Stimulated activated CD4-positive, alpha-beta T cell treated with anti-CD3 and anti-CD28 coated beads, Interleukin-2, amount 100 ng/mL, for 48 hours (primary cell): ENCODE results near the gene SLC27A1.

ENCODE experiments used
- DNase-seq, 2 donors: peaks; one replicate each; pipeline ENCODE4 v3.0.0-alpha.2; 2020

SLC27A1 gene

DNA sequence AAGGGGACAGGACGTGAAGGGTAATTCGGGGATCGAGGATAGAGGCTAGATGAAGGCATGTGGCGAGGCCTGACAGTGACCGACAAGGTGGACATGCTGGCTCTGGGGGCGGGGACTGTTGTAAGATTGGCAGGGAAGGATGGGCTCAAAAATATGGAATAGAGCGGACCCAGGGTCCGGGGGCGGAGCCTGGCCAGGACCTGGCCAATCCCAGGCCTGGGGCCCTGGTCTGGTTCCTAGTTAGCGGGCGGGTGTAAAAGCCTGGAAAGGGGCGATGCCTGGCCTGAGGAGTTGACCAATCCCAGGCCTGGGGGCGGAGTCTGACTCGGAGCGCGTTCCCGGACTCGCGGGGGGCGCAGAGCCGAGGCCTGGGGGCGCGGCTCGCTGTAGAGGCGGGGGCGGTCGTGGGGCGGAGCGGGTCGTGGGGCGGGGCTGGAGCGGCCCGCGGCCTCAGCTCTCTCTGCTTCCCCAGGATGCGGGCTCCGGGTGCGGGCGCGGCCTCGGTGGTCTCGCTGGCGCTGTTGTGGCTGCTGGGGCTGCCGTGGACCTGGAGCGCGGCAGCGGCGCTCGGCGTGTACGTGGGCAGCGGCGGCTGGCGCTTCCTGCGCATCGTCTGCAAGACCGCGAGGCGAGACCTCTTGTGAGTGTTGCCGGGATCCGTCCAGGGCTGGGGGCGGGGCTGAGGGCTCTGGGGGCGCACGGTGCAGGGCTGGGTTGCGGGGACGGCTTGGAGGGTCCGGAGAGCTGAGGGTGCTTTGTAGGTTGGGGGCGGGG is at the start of gene SLC27A1:
Gene SLC27A1, plus strand, starts transcription at position 457 of the 774 bp plus-strand sequence. Its CDS starts 17 bp downstream, at position 474.
- DNase-seq, result peak; percentile 83 to 84

DNA sequence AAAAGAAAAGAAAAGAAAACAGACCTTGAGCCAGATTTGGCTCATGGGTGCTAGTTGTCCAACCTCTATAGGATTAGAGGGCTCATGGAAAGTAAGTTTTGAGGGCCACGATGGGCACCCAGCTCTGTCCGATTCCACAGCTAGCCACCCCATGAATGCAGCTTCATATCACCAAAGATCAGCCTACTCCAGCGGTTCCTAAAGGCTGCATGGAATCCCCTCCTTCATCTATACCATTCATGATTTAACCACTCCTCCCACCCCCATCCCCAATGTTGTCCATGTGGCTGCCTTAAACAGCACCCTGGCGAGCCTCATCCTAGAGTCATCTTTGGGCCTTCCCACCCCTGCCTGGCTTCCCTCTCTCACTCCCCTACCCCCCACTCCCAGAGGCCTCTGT is 48.4 kb upstream of the SLC27A1 start:
- no peak for DNase-seq

DNA sequence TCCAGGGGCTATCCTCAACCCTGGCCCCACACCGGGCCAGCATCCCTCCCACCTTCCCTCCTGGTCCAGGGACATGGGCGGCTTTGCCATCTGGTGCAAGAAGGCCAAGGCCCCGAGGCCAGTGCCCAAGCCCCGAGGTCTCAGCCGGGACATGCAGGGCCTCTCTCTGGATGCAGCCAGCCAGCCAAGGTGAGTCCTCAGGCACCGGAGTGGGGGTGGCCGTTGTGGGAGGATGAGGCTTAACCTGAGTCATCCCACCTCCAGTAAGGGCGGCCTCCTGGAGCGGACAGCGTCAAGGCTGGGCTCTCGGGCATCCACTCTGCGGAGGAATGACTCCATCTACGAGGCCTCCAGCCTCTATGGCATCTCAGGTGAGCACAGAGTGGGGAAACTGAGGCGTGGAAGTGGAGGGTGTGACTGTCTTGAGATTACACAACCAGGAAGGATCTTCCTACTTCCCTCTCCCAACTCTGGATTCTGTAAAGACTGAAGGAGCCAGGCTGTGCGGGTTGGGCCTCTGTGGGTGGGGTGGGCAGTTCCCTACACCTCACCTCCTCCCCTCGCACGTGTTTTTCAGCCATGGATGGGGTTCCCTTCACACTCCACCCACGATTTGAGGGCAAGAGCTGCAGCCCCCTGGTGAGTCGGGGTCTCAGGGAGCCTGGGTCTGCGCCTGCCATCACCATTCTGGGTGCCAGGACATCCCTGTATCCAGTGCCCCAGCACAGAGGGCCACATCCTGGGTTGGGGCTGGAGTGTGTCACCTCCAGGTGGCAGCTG is 46.7 kb upstream of the SLC27A1 start:
- DNase-seq, result no peak

DNA sequence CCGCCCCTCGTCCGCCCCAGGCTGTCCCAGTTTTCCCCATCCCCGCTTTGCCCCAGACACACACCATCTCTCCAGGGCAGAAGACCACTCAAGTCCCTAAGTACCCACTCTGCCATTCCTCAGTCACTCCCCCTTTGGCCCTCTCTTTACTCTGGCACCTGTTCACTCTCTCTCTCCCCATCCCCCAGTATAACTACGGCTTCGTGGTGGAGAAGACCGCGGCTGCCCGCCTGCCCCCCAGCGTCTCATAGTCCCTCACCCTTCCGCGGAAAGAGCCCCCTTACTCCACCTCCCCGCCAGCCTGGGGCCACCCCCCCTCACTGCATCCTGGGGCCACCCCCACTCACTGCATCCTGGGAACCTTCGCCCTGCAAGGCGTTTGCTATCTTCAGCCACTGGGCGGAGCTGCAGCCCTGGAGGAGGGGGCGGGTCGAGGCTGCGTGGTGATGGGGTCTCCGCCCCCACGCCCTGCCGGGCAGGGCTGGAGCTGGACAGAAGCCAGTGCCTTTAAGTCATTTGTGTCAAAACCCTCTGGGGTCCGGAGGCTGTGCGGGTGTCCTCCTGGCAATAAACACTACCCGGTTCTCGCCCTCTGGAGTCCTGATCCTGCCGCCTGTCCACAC is 45.5 kb upstream of the SLC27A1 start:
- no peak for DNase-seq

DNA sequence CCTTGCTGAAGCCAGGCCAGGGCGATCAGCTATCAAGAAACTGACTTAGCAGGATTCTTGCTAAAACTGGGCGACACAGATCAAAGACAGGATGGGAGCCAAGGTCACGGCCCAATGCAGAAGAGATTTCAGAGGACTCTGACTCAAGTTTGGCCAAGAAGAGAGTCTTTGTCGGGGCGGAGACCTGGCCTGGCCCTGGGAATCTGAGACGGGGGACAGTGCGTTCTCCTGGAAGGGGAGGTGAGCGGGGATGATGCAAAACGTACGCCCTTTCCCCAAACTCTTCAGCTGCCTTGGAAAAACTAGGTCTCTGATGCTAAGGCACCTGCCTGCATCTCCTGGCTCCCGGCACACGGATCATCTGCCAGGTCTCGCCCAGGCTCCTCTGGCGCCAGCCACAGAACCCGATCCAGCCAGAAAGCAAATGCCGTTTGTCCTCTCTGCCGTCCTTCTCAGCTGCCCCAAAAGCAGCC is 40.6 kb upstream of the SLC27A1 start:
- no peak for DNase-seq

DNA sequence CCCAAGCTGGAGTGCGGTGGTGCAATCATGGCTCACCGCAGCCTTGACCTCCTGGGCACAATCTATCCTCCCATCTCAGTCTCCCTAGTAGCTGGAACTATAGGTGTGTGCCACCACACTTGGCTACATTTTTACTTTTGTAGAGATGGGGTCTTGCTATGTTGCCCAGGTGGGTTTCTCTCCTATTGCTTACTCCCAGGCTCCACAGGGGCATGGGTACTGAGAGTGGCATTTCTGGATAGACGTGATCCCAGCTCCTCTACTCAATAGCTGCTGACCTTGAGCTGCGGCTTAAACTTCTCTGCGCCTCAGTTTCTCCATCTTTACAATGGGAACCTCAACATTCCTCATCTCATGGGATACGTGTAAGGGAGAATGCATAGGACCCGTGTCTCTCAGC is 38.9 kb upstream of the SLC27A1 start:
- DNase-seq, result no peak

DNA sequence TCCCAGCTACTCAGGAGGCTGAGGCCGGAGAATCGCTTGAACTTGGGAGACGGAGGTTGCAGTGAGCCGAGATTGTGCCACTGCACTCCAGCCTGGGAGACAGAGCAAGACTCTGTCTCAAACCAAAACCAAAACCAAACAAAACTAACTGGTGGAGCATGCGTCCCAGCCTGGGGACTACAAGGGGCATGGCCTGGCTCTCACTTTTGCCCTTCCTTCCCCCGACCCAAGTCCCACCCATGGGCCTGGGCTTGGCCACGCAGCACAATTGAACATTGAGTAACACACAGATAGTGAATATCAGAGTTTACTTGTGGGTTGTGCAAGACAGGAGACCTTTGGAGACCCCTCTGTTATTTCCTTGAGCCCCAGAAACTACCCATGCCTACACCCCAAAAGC is 35.1 kb upstream of the SLC27A1 start:
- DNase-seq, result no peak

DNA sequence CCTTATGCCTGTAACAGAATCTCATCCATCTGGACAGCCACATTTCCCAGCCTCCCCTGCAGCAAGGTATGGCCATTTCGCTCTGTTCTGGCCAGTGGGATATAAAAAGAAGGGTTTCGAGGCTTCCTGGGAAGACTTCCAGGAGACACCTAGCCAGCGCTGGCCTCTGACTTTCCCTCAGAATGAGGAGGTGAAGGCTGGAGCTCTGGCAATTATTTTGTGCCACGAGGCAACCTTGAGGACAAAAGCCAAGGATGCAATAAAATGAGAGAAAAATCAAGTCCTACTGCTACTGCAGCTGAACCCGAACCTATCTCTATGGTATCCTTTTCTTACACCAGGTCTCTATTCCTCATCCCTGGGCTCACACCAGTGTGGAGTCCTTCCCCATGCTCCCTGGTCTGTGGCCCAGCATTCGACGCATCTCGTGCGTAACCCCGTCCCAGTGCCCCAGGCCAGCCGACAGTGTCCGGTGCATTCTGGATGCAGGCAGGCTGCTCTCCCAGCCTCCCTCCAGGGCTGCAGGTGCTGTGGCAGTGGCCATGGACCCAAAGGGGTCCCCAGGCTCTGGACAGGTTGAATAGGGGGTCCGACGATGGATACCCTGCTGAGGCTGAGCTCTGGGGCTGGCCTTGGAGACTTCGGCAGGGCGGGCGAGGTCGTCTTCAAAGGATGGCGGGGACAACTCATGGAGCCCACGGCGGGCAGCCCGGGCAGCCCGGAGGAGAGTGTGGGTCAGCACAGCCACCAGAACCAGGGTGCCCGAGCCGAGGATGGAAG is 34.0 kb upstream of the SLC27A1 start:
- no peak for DNase-seq

DNA sequence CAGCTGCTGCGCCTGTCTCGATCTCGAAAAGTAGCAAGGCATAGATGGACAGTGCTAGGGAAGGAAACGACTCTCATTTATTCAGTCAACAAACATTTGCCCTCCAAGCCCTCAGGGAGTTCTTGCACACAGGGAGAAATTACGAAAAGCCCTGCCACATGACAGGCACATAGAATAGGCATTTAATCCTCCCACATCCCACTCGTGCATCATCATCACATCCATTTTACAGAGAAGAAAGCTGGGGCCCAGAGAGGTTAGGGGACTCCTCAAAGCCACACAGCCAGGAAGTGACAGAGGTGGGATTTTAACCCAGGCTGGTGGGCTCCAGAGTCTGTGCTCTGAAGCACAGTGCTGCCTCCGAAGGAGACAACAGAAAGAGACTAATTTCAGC is 33.5 kb upstream of the SLC27A1 start:
- no peak for DNase-seq

DNA sequence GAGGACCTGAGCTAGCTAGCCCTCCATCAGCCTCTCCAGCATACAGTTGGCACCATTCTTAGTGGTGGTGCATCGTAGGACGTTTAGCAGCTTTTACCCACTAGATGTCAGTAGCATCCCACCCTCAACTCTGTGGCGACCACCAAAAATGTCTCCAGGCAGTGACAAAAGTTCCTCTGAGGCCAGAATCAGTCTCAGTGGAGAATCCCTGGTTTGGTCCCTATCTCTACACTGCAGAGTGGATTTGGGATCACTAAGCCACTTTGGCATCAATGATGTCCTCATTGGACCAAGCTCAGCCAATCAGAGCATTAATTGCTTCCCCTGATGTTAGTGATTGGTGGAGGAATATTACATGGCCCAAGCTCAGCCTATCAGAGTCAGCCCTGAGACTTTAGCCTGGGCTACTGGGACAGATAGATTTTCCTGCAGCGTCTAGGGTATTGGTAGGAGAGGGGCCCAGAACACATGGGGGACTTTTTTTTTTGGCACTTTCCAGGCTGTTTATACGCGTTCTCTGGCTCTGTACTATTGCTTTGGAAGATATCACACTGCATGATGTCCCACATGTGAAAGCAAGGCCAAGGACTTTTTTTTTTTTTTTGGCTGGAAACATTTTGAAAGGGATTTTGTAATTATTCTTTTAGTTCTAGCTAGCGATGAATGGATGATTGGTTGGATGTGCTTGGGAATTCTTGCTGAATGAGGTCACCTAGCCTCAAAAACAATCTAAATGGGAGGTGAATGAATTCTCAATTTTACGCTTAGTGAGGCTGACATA is 28.9 kb upstream of the SLC27A1 start:
- no peak for DNase-seq

DNA sequence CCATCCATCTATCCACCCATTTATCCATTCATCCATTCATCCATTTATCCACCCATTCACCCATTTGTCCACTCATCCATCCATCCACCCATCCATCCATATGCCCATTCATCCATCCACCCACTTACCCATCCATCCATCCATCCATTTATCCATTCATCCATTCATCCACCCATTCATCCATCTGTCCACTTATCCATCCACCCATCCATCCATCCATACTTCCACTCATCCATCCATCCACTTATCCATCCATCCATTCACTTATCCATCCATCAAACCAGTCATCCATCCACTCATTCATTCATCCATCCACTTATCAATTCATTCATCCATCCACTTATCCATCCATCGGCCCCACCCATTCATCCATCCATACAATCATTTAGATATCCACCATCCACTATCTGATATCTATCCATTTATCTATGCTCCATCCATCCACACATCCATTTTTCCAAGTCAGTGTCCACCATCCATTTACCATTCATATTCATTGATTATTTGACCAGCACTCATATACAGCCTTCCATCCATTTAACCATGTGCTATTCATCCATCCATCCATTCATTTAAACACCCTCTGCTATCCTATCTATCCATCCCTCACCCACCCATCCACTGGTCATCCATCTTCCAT is 24.7 kb upstream of the SLC27A1 start:
- DNase-seq, result no peak

DNA sequence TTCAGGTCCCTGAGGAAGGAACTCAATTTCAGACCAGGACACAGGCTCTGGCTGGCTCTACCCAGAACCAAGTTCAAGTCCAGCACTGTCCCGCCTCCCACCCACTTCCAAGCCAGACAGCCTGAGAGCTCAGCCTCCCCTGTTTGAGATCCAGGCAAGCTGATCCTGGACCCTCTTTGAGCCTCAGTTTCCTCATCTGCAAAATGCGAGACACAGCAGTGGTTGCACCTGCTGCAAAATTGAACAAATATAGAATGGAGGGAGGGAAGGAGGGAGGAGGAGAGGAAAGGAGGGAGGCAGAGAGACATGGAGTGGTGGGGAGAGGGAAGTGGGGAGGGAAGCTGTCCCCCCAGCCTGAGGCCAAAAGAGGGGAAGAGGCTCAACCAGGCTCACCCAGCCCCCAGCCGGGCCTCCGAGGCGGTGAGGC is 22.6 kb upstream of the SLC27A1 start:
- DNase-seq, result no peak

DNA sequence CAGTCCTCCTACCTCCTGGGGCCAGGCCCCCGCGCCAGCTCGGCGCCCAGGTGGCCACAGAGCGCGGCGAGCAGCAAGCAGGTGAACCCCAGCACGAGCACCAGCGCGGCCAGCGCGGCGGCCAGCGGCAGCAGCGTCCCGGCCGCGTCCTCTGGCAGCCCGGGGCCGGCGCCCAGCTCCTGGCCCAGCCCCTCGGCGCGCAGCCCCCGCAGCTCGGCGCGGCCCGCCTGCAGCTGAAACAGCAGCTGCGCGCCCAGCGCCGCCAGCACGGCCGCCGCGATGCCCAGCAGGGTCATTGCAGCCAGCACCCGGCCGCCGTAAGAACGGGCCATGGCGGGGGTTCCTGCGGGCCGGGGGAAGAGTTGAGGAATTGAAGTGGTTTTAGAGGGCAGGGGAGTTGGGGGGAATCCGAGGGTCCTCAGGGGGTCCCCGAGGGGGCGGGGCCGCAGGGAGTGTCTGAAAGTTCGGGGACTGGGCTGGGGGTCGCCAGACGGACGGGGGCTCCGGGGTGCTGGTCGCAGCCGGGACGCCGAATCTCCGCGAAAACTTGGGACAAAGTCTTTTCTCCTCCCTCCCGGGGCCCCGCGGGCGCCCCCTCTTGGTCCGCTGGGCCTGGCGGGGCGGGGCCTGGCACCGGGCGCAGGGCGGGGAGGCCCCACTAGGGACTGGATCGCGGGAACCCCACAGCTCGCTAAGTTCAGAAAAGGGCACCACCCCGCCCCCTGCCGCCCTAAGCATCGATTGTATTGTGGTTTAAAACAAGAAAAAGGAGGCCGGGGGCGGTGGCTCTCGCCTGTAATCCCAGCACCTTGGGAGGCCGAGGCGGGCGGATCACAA is 22.0 kb upstream of the SLC27A1 start, which contains the start of gene TMEM221:
Gene TMEM221, minus strand, starts transcription at position 538 of the 837 bp plus-strand sequence. Its CDS starts 206 bp downstream, at position 332.
- peak; percentile 43 to 56 for DNase-seq

DNA sequence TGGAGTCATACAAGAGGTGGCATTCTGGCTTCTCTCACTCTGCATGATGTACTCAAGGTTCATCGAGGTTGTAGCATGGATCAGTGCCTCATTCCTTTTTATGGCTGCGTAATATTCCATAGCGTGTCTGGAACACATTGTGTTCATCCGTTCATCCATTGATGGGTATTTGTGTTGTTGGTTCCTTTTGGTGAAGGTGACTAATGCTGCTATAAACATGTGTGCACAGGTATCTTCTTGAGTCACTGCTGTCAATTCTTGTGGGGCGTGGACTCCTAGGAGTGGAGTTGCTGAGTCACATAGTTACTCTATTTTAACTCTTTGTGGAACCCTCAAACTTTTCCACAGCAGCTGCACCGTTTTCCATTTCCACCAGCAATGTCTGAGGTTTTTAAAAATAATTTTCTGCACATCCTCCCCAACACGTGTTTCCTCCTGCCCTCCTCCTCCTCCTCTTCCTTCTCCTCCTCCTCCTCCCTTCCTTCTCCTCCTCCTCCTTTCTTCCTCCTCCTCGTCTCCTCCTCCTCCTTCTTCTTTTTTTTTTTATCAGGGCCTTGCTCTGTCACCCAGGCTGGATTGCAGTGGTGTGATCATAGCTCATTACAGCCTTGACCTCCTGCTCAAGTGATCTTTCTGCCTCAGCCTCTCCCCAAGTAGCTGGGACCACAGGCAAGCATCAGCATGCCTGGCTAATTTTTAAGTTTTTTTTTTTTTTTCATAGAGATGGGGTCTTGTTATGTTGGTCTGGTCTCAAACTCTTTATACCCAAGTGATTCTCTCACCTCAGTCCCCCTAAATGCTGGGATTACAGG is 19.9 kb upstream of the SLC27A1 start:
- peak; percentile 20 to 33 for DNase-seq

DNA sequence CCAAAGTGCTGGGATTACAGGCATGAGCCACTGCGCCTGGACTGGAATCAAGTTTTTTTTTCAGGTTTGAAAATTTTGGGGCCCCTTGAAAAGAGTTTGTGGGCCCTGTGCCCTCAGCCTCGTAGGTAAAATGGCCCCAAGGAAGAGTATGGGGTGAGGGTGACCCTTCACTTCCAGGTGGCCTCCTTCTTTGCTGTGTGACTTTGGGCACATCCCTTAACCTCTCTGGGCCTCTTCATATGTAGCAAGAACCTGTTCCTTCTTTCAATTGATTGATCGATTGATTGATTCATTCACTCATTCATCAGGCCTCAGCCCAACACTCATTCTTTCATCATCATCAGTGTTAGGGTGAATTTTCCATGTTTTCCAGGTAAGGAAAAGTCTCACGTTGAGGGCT is 18.5 kb upstream of the SLC27A1 start:
- no peak for DNase-seq

DNA sequence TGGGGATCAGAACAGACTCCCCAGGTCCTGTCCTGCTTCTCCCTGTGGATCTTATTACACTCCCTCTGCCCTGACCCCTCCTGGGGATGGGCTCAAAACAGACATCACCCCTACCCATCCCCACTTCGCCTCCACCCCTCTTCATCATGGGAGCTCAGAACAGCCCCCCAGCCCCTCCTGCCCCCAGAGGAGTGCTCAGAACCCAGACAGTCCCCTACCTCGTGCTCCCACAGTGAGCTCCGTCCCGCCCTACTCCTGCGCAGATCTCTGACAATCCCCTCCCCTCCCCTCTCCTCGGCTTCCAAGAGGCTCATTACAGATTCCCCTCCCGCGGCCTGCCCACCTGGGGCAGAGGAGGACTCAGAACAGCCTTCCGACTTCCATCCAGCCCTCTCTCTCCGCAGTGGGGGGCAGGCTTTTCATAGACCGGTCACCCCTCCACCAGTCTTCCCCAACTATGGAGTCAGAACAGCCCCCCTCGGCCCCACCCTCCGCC is 15.7 kb upstream of the SLC27A1 start:
- DNase-seq, result no peak

DNA sequence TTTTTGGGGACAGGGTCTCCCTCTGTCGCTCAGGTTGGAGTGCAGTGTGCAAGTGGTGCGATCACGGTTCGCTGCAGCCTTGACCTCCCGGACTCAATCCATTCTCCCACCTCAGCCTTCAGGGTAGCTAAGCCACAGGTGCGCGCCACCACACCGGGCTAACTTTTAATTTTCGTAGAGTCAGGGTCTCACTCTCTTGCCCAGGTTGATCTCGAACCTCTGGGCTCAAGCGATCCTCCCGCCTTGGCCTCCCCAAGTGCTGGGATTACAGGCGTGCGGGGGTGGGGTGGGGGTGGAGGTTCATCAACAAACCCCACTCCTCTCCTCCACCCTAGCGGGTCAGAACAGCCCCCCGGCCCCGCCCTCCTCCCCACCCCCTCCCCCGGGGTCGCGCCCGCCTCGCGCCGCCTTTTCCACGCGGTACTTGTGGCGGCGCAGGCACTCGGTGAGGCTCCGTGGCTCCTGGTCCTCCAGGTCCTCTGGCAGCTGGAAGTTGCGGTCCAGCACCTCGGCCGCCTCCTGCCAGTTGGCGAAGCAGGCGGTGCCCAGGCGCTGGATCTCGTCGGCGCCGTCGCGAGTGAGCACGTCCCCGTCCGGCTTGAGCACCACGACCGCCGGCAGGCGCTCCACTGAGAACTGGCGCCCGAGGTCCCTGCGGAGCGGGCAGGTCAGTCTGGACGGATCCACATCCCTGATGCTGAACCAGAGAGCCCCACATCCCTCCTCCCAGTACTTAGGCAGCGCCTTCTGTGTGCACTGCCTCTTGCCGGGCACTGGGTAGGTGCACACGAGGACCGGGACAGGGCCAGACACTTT is 14.8 kb upstream of the SLC27A1 start:
- DNase-seq, result no peak

DNA sequence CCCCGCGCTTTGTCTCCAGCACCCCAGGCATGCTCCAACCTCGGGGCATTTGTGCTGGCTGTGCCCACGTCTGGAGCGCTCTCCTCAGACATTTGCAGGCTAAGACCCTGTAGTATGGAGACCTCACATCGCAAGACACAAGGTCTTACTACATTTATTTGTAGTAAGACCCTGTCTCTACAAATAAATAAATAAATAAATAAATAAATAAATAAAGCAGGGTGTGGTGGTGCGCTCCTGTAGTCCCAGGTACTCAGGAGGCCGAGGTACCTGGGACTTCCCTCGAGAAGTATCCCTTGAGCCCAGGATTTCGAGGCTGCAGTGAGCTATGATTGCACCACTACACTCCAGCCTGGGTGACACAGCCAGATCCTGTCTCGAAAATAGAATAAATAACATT is 14.2 kb upstream of the SLC27A1 start:
- DNase-seq, result no peak
